HUES6 (cell line): ENCODE results near the gene ADARB1.

ENCODE experiments used
- H3K27ac ChIP-seq: 2 replicates; pipeline ENCODE4 v1.7.0; 2013; ENCODE audit warnings: low read depth, mild to moderate bottlenecking, low read length, inconsistent platforms
- H3K27me3 ChIP-seq: 2 replicates; pipeline ENCODE4 v1.6.1; 2013; ENCODE audit warnings: low read length; ENCODE audit not compliant: control insufficient read depth, insufficient read depth
- H3K36me3 ChIP-seq: 2 replicates; pipeline ENCODE4 v1.6.1; 2013; ENCODE audit warnings: low read length; ENCODE audit not compliant: control insufficient read depth, insufficient read depth
- H3K4me1 ChIP-seq: 2 replicates; pipeline ENCODE4 v1.6.1; 2013; ENCODE audit warnings: low read length; ENCODE audit not compliant: control insufficient read depth, insufficient read depth
- H3K4me3 ChIP-seq: 2 replicates; pipeline ENCODE4 v1.5.1; 2013; ENCODE audit warnings: low read depth, low read length
- H3K9ac ChIP-seq: one replicate; pipeline ENCODE4 v1.6.1; 2013; ENCODE audit warnings: mild to moderate bottlenecking, low read length
- H3K9me3 ChIP-seq: 2 replicates; pipeline ENCODE4 v1.6.1; 2013; ENCODE audit warnings: low read depth, low read length; ENCODE audit not compliant: control insufficient read depth, insufficient read depth

Gene ADARB1

GRCh38 chr21:45032332-45032731 lies 42.0 kb upstream of the ADARB1 start:
- Histone ChIP-seq H3K9me3 (peaks cover 12% of the 10 kb centered on the region; the same call in 1 of the 2 replicates), H3K4me3 (no peak overlapping the region), H3K27me3 (no peaks in the 10 kb centered on the region), H3K36me3 (no peaks in the 10 kb centered on the region), H3K4me1 (peaks cover 30% of the 10 kb centered on the region), H3K9ac (no peak overlapping the region), H3K27ac (no peak overlapping the region)

DNA sequence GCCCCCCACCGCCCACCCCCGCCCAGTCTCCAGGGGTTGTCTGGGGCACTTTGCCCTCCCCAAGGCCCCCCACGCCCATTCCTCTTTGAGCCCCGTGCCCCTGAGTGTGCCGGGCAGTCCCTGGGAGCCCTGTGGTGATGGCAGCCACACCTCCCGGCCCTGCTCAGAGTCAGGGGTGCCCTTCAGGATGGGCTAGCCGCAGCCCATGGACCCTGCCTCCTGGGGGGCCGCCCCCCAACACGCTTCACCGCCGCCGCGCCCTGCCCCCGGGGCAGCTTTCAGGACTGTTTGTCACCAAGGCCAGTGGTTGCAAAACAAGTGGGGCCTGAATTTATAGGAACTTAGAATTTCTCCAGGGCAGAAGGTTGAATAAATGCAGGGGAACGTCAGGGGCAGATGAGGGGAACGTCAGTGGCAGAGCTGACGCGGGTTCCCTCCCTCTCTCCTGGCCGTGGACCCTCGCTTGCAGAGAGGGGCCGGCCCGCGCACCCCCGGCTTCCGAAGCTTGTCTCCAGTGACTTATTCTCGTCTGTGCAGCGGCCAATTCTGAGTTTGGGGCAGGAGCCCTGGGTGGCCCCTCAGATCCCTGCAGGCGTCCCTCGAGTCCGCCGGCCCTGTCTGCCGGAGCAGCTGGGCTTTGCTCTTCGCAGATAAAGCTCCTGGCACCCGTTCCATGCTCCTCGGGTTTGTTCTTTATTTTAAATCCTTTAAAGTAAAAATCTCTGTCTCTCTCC lies 41.2 kb upstream of the ADARB1 start:
- H3K4me3 ChIP-seq, result no peak overlapping the region
- no peak overlapping the region for H3K9ac ChIP-seq
- no peaks in the 10 kb centered on the region for H3K27me3 ChIP-seq
- no peaks in the 10 kb centered on the region for H3K36me3 ChIP-seq
- no peak overlapping the region for H3K27ac ChIP-seq
- peaks cover 13% of the 10 kb centered on the region; the same call in 1 of the 2 replicates for H3K9me3 ChIP-seq
- peaks cover 30% of the 10 kb centered on the region for H3K4me1 ChIP-seq

DNA sequence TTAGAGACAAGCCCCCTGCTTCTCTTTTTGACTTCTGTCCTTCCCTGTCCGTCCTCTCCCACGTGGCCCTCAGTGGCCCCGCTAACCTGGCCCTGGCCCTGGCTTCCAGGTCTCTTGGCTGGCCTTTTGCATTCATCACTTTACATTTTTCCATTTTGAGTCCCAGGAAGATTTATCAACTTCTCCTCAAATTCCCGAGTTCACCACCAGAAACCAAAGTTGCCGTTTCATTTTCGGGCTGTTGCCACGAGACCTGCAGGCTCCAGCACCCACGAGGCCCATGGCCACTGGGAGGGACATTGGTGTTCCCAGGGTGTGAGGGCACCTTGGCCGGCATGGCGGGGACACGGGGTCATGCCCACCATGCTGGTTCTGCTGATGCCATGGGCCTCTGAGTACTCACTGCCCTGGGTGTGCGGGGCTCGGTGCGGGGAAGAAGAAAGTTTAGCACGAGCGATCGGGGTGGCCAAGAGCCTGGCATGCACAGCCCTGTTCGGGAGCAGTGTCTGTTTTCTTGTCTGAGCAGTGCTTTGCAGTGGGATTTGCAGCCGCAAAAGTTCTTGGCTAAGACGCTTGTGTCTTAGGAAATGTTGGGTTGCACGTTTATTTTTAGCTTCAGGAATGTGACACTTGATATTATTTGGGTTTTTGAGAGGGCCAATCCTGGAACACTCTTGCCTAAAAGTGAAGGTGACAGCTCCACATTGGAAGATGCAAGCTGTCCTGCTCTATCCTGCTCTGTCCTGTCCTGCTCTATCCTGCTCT lies 40.4 kb upstream of the ADARB1 start:
- no peak overlapping the region for H3K4me3 ChIP-seq
- no peaks in the 10 kb centered on the region for H3K36me3 ChIP-seq
- no peak overlapping the region for H3K9ac ChIP-seq
- peaks cover 13% of the 10 kb centered on the region; the same call in 1 of the 2 replicates for H3K9me3 ChIP-seq
- no peaks in the 10 kb centered on the region for H3K27me3 ChIP-seq
- H3K27ac ChIP-seq, result no peak overlapping the region
- H3K4me1 ChIP-seq, result peaks cover 30% of the 10 kb centered on the region

GRCh38 chr21:45034556-45035476 lies 39.6 kb upstream of the ADARB1 start:
- H3K9ac ChIP-seq, result no peak overlapping the region

GRCh38 chr21:45035477-45035848 lies 38.9 kb upstream of the ADARB1 start:
- Histone ChIP-seq H3K9ac (no peak overlapping the region), H3K36me3 (no peaks in the 10 kb centered on the region), H3K4me3 (no peak overlapping the region), H3K4me1 (peaks cover 17% of the 10 kb centered on the region), H3K27ac (no peak overlapping the region), H3K27me3 (no peaks in the 10 kb centered on the region), H3K9me3 (peaks cover 13% of the 10 kb centered on the region; the same call in 1 of the 2 replicates)

More at GRCh38 chr21:45034556-45035476, 39.6 kb upstream of the ADARB1 start:
- Histone ChIP-seq H3K27me3 (no peaks in the 10 kb centered on the region), H3K4me3 (no peak overlapping the region), H3K4me1 (peaks cover 22% of the 10 kb centered on the region), H3K27ac (no peak overlapping the region), H3K36me3 (no peaks in the 10 kb centered on the region), H3K9me3 (peaks cover 13% of the 10 kb centered on the region; the same call in 1 of the 2 replicates)

GRCh38 chr21:45036630-45037029 lies 37.8 kb upstream of the ADARB1 start:
- no peak overlapping the region for H3K4me3 ChIP-seq
- peaks cover 13% of the 10 kb centered on the region; the same call in 1 of the 2 replicates for H3K9me3 ChIP-seq
- H3K4me1 ChIP-seq, result peaks cover 6% of the 10 kb centered on the region
- no peak overlapping the region for H3K27ac ChIP-seq
- H3K27me3 ChIP-seq, result no peaks in the 10 kb centered on the region
- no peaks in the 10 kb centered on the region for H3K36me3 ChIP-seq
- H3K9ac ChIP-seq, result no peak overlapping the region

- Histone ChIP-seq H3K27ac (no peak overlapping the region), H3K4me1 (no peaks in the 10 kb centered on the region), H3K9ac (no peak overlapping the region), H3K36me3 (no peaks in the 10 kb centered on the region), H3K4me3 (no peak overlapping the region), H3K27me3 (no peaks in the 10 kb centered on the region), H3K9me3 (peaks cover 13% of the 10 kb centered on the region; the same call in 1 of the 2 replicates)
Measured at GRCh38 chr21:45037986-45038385, 36.4 kb upstream of the ADARB1 start.

DNA sequence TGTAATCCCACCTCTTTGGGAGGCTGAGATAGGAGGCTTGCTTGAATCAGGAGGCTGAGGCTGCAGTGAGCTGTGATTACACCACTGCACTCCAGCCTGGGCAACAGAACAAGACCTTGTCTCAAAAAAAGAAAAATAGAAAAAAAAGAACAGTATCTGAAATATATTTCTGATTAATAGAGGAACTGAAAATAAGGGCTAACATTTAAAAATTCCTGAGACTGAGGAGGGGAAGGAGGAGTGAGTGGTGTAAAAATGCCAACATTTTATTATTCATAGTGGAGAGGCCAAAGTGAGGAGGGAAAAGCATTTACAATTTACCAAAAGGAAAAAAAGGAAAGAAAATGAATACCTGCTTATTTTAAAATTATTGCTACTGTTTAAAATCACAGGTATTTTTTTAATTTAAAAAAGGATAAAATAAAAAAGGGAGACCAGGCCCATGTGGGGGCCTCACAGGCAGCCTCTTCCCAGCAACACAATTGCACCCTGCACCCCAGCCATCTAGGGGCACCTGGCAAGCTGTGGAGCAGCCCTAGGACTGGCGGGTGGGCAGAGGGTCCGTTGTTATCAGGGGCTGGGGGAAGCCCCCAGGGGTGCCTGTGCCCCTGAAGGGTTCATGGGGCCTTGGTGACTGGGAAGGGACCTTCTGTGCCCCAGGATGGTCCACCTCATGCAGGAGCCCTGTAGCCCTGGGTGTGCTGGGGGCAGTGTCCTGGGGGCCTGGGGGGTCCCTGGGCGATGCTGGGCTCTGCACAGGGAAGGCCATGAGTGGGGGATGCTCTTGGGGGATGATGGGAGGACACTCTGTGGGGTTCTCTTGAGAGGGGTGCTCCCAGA lies 34.8 kb upstream of the ADARB1 start:
- H3K4me3 ChIP-seq, result no peak overlapping the region
- peaks cover 13% of the 10 kb centered on the region; the same call in 1 of the 2 replicates for H3K9me3 ChIP-seq
- H3K27me3 ChIP-seq, result no peaks in the 10 kb centered on the region
- H3K27ac ChIP-seq, result no peak overlapping the region
- H3K4me1 ChIP-seq, result no peaks in the 10 kb centered on the region
- H3K9ac ChIP-seq, result no peak overlapping the region
- H3K36me3 ChIP-seq, result no peaks in the 10 kb centered on the region

- H3K27me3 ChIP-seq, result no peaks in the 10 kb centered on the region
- H3K9ac ChIP-seq, result no peak overlapping the region
- H3K27ac ChIP-seq, result no peak overlapping the region
Measured at GRCh38 chr21:45040157-45040711, 34.1 kb upstream of the ADARB1 start.

DNA sequence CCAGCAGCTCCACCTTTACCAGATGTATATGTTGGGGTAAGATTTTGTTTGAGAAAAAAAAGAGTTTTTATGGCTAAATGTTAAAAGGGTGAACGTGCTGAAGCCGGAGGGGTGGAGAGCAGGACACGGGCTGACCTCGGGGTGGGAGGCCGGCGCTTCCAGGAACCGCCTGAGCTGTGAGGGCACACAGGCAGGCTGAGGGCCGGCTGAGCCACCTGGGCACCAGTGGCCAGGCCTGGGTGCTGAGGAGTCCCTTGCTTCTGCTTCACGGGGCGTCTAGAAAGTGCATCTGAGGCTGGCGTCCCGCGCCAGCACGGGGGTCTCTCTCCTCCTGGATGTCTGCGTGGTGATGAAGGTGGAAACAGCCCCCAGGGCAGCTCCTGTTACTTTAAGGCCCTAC lies 33.6 kb upstream of the ADARB1 start:
- peaks cover 20% of the 10 kb centered on the region; the same call in 1 of the 2 replicates for H3K9me3 ChIP-seq
- no peaks in the 10 kb centered on the region for H3K27me3 ChIP-seq
- no peak overlapping the region for H3K9ac ChIP-seq
- no peak overlapping the region for H3K27ac ChIP-seq
- H3K4me1 ChIP-seq, result no peaks in the 10 kb centered on the region
- H3K4me3 ChIP-seq, result no peak overlapping the region
- no peaks in the 10 kb centered on the region for H3K36me3 ChIP-seq

More at GRCh38 chr21:45040157-45040711, 34.1 kb upstream of the ADARB1 start:
- Histone ChIP-seq H3K36me3 (no peaks in the 10 kb centered on the region), H3K4me3 (no peak overlapping the region), H3K4me1 (no peaks in the 10 kb centered on the region), H3K9me3 (peaks cover 15% of the 10 kb centered on the region; the same call in 1 of the 2 replicates)
